Mononuclear cell (primary cell): Measurements from ENCODE around the gene PARD6G. TPM values are rescaled to one million over a fixed set of nuclear protein-coding genes. Genes with fewer than 3 reads are reported as not detected.

Experiments
- H3K27me3 ChIP-seq: 2 replicates; pipeline ENCODE4 v1.6.0; 2011; ENCODE audit warnings: low read length, control low read depth; ENCODE audit not compliant: insufficient read depth
- H3K4me1 ChIP-seq: 2 replicates; pipeline ENCODE4 v1.5.1; 2011; ENCODE audit warnings: mild to moderate bottlenecking, low read length, control low read depth; ENCODE audit not compliant: insufficient read depth
- H3K4me3 ChIP-seq: 2 replicates; pipeline ENCODE4 v1.5.1; 2011; ENCODE audit warnings: mild to moderate bottlenecking, low read length, moderate library complexity
- H3K9me3 ChIP-seq: 2 replicates; pipeline ENCODE4 v1.5.1; 2011; ENCODE audit warnings: low read depth, mild to moderate bottlenecking, control low read depth, low read length
- total RNA-seq: library from RNA; depleted of rRNA; stranded (reverse); fragments of >200 nt; gene quantifications from one replicate; pipeline ENCODE4 v1.2.3, GENCODE V29; 2012

The PARD6G gene
- total RNA-seq, 1 donor = 0.73 TPM

DNA sequence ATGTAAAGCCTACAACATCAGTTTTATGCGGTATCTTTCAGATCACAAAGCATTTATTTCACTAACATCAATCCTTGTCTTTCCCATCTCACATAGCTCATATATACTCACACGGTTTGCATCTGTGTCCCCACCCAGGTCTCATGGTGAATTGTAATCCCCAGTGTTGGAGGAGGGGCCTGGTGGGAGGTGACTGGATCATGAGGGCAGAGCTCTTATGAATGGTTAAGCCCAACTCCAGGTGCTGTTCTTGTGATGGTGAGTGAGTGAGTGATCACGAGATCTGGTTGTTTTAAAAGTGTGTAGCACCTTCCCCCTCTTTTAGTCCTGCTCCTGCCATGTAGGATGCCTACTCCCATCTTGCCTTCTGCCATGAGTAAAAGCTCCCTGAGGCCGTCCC, 42.0 kb downstream of the PARD6G start:
- Histone ChIP-seq H3K4me3 (no peak overlapping the region), H3K4me1 (no peaks in the 10 kb centered on the region), H3K27me3 (no peaks in the 10 kb centered on the region)

DNA sequence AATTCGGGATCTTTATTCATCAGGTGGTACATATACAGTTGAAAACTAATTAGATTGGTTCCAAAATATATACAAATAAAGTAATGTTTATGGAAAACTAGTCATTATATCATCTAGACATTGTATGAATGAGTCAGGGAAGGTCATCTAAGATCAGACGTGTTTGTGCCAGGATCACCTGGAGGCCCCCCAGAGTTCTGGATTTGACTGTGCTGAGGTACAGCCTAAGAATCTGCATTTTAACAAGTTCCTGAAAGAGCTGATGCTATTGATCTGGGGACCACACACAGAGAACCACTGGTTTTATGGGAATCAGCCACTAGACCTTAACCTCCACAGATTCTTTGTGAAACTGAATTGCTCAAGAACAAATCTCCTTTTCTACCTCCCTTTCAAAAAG, 43.2 kb downstream of the PARD6G start:
- Histone ChIP-seq H3K4me3 (no peak overlapping the region), H3K9me3 (no peaks in the 10 kb centered on the region), H3K27me3 (no peaks in the 10 kb centered on the region), H3K4me1 (no peaks in the 10 kb centered on the region)

More for the DNA sequence above, 42.0 kb downstream of the PARD6G start:
- H3K9me3 ChIP-seq = no peaks in the 10 kb centered on the region

DNA sequence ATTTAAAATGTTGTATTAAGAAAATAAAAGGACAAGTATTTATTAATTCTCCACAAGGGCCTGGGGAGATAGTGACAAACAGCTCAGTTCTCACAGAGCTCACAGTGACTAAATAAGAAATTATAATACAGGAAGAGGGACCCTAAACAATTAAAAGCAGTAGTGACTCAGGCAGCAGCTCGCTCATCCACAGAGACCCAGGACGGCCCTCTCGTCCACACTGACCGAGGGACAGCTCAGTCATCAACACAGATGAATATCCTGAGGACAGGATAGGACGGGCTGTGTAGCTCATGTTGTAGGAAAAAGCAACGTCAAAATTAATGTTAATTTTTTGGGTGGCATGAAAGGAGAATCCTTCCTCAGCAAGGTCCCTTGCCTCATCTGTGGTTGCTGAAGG, 44.1 kb downstream of the PARD6G start:
- H3K4me1 ChIP-seq = no peaks in the 10 kb centered on the region
- no peaks in the 10 kb centered on the region for H3K9me3 ChIP-seq
- H3K27me3 ChIP-seq = no peaks in the 10 kb centered on the region
- H3K4me3 ChIP-seq = no peak overlapping the region

DNA sequence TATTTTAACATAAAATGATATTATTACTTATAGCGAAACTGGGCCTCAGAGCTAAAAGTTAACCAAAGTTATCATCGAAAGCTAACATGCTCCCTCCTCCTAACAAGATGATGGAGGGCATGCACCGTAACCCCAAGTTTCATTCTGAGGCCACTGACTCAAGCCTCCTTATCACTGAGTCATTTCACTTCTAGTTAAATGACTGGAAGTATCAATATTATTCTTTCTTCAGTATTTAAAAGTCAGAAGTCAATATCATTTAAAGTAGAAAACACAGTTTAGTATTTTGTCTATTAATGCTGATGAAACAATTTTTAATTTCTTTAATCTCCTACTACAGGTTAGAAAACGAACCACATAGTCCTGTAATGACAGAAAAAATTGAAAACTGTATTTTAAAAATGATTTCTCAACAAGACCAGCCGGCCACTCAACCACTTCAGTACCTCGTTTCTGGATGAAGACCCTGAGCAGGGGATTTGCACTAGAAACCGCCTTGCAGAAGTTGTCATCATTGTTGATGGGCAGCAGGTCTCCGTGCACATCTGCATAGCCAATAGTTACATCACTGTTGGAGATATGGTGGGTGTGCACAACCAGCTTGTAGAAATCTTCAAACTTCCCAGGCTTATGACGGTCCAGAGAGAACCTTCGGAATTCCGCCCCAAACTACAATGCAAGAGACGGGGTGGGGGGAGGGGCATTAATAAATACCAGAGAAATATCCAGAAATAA, 44.9 kb downstream of the PARD6G start:
- no peaks in the 10 kb centered on the region for H3K27me3 ChIP-seq
- no peaks in the 10 kb centered on the region for H3K9me3 ChIP-seq
- no peaks in the 10 kb centered on the region for H3K4me1 ChIP-seq
- H3K4me3 ChIP-seq = no peak overlapping the region

DNA sequence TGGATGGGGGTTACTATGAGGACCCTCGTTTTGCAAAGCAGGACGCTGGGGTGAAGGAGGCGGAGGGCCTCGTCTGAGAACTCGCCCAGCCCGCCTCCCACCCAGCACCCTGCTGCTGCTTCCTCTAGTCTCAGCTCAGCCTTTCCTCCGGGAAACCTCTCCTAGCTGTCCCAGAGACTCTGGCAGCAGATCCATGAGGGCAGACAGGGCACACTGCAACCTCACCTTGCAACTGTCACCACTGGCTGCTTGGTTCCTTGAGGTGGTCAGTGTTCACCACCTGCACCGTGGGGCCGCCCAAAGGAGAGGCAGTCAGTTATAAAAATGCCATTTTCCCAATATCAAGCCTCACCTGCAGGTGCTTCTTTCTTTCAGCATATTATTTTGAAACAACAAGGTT, 45.6 kb downstream of the PARD6G start:
- peaks cover 4% of the 10 kb centered on the region for H3K27me3 ChIP-seq
- no peaks in the 10 kb centered on the region for H3K9me3 ChIP-seq
- no peaks in the 10 kb centered on the region for H3K4me1 ChIP-seq
- H3K4me3 ChIP-seq = no peak overlapping the region

DNA sequence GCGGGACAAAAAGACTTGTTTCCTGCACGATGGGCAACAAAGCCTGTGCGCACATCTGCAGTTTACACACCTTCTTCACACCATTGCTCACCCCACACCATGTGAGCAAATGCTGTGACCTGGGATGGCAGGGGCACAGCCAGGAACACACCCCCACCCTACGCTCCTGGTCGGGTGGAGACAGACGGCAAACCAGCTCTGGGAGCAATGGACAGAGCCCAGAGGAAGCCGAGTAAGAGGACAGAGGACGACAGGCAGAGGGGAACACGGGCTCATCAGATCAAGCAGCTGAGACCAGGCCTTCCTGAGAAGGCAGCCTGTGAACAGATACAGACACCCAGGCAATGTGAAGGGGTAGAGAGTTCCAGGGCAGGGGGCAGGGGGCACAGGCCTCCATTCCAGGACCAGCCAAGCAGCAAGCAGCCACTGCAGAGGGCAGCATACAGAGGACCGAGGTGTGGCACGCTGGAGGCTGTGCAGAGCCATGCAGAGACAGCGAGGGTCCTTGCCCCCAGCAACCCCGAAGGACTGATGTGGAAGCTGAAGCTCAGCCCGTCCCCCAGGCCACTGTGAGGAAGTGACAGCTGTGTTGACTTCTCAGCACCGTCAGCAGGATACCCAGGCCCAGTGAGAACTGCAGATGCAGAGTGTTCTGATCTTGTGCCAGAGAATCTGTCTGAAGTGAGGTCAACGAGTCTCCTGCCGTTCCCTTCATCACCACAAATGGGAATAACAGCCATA, 46.2 kb downstream of the PARD6G start:
- Histone ChIP-seq H3K4me3 (no peak overlapping the region), H3K4me1 (no peaks in the 10 kb centered on the region), H3K9me3 (no peaks in the 10 kb centered on the region), H3K27me3 (peaks cover 4% of the 10 kb centered on the region)

DNA sequence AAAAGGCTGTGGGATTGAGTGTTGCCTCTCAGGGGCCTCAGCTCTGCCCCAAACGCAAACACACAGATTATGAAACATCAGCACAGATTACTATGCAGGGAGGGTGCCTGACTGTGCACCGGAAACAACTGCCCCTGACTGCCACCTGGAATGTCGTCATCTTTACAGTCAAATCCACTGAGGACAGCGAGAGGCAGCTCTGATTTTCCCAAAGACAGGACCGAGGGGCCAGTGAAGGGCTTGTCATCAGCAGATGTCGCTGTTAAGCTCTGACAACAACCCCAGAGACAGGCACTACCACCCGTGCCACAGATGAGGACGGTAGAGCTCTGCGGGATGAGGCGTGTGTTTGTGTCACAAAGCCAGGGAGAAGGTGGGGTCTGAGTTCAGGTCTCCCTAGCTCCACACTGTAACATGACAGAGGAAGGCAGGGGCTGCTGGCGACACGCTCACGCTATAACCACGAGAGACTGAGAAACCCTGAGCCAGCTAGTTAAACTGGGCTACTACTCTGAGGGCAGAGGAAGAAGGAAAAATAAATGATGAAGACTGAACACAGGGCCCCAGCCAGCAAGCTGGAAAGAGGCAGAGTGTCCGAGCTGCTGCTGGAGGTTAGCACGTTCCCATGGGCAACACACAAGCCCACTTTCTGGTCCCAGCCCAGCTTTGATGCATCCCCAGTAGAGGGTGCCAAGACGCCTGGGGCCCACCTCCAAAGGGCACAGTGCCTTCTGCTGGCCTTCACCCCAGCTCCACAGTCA, 47.0 kb downstream of the PARD6G start:
- Histone ChIP-seq H3K4me1 (no peaks in the 10 kb centered on the region), H3K27me3 (peaks cover 4% of the 10 kb centered on the region), H3K9me3 (no peaks in the 10 kb centered on the region), H3K4me3 (no peak overlapping the region)

DNA sequence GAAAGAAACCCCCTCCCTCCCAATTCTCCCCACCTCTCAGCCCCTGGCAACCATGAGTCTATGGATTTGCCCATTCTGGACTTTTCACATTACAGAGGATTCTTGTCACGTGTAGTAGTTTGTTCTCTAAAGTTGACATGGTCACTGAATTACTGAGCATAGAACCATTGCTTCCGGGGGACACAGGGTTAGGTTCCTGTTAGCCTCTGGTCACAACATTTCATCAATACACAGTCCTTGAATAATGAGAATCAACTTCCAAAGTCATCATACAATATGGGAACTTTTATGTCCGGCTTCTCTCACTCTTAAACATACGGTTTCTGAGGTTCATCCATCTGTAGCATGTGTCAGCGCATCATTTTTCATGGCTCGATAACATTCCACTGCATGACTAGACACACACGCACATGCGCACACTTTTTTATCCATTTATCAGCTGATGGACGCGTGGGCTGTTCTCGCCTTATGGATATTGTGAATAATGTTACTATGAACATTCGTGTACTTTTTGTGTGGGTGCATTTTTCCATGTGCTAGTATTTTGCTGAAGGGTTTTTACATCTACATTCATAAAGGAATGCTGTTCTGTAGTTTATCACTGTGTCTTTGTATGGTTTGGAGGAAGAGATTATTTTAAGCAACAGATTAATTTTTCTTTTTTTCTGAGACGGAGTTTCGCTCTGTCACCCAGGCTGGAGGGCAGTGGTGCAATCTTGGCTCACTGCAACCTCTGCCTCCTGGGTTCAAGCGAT, 48.1 kb downstream of the PARD6G start:
- Histone ChIP-seq H3K4me3 (no peak overlapping the region), H3K4me1 (no peaks in the 10 kb centered on the region), H3K9me3 (no peaks in the 10 kb centered on the region), H3K27me3 (peaks cover 4% of the 10 kb centered on the region)

DNA sequence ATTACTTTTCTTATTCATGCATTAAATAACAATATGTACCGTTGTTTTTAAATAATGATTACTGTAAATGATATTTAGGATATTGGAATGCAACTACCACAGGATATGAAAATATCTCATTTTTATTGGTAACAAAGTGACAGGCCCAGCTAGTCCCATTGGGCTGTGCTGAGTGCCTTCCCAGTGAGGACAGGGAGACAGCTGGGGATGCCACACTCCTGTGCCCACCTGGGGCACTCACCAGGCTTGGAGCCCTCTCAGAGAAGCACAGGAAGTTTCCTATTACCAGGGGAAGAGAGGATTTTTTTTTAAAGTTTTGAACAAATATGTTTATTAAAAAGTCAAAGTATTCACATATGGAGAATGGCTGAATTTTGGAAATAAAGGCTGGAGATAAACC, 48.9 kb downstream of the PARD6G start:
- H3K4me3 ChIP-seq = no peak overlapping the region

DNA sequence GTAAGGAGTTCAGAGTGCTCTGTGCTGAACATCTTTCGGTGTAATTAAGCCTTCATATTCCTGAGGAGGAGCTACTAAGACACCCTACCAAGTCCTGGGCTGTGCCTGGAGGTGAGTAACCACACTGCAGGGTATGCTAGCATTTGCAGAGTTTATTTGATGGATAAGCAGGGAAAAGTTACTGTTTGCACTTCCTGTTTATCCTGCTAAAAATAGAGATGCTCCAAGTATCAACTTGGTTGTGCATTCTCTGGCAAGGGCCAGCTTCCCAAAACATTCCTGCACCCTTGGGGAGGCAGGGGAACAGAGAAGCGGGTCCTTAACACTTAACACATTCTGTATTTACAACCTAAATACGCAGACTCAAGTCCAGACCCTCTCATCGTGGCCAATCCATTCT, 49.8 kb downstream of the PARD6G start:
- H3K27me3 ChIP-seq = peaks cover 4% of the 10 kb centered on the region
- H3K9me3 ChIP-seq = no peaks in the 10 kb centered on the region
- H3K4me3 ChIP-seq = no peak overlapping the region
- no peaks in the 10 kb centered on the region for H3K4me1 ChIP-seq

More for the DNA sequence above, 48.9 kb downstream of the PARD6G start:
- H3K27me3 ChIP-seq = peaks cover 4% of the 10 kb centered on the region
- H3K4me1 ChIP-seq = no peaks in the 10 kb centered on the region
- H3K9me3 ChIP-seq = no peaks in the 10 kb centered on the region

DNA sequence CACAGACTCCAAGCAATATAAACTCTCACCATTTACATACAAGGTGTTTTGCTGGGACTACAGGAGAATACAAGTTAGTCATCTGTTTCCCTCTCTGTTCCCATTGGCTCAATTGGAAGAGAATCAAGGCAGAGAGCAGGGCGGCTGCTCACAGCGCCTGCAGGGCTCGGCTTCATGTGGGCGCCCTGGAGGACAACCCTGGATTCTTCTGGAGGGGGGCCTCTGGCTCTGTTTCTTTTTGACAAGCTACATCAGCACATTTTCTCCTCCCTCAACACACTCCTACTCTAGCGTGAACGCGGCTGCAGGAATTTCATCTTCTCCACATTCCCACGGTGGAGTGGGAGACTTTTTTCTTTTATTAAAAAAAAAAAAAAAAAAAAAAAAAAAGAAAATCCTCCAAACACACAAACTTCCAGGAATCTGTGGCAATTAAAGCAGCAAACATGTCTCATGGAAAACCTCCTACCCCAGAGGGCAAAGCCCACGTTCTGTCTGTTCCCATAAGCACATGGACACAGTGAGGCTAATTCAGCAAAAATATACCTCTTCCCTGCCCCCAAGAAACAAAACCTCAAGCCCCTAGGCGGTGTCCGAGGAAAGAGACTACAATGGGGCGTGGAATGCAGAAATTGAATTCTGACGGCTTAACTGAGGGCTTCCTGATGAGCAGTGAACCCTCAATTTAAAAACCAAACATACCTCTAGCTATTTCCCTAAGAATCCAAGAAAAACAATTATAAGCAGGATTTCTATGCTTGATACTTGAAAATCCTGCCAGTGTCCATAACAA, 50.6 kb downstream of the PARD6G start:
- Histone ChIP-seq H3K9me3 (no peaks in the 10 kb centered on the region), H3K27me3 (peaks cover 4% of the 10 kb centered on the region), H3K4me3 (no peak overlapping the region), H3K4me1 (no peaks in the 10 kb centered on the region)

DNA sequence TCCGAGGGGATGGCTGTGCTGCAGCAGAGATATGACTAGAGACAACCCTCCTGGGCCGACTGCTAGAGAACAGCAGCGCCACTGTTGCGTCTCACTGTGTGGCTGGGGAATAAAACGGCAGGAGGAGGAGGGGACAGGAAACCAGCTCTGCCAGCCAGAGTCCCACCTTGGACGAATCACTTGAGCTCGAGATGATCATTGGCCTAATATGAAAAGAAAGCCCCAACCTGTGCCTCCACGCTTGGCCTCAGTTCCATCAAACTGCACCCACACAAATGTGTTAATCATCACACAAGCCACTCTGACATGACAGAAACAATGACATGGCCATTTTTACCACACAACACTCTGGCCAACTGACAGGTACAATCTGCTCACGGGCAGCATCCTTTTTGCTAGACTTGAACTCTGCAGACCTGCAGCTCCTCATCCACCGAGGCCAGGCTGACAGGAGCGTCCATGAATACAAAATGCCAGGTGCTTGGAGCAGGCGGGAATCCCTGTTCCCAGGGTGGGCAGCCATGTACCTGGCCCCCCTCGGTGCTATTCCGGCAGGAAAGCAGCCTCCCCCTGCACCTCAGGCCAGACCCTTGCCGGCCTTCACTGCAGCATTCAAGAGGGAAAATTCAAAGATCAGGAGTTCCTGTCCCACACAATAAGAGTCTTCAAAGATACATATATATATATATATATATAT, 52.3 kb downstream of the PARD6G start:
- H3K9me3 ChIP-seq = no peaks in the 10 kb centered on the region
- no peak overlapping the region for H3K4me3 ChIP-seq
- H3K4me1 ChIP-seq = no peaks in the 10 kb centered on the region

DNA sequence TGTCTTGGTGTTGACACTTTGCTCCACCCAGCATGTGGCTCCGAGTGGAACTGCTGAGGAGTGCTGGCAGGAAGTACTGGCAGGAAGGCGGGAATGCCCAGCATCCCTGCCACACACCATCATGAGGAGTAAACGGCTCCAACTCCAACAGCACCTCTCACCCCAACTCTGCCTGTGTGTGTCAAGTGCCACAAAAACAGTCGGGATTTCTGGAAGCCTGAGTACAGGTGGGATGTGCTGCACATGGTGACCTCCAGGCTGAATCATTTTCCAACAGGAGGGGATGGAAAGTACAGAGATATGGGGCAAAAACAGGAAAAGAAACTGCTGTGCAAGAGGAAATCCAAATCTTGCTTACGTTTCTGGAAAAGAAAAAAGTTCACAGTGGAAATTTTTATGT, 53.6 kb downstream of the PARD6G start:
- peaks cover 4% of the 10 kb centered on the region for H3K27me3 ChIP-seq

More for the DNA sequence above, 52.3 kb downstream of the PARD6G start:
- H3K27me3 ChIP-seq = peaks cover 4% of the 10 kb centered on the region

More for the DNA sequence above, 53.6 kb downstream of the PARD6G start:
- no peaks in the 10 kb centered on the region for H3K9me3 ChIP-seq
- H3K4me3 ChIP-seq = no peak overlapping the region
- H3K4me1 ChIP-seq = no peaks in the 10 kb centered on the region
